NCI-H510A treated with DMSO at 0.1 percent for 48 hours (cell line): Measurements from ENCODE around the gene POLH.
"Not testable (repeated sequence)": the region's sequence is repeated elsewhere in the genome, so short reads cannot be mapped to it uniquely, and the experiment has no call there.

Experiments used
- DNase-seq: peaks from one replicate; lab custom pipeline; 2025; lab: John Stamatoyannopoulos, UW

The POLH gene

GRCh38 chr6:43575772-43576551, at the start of gene POLH, which contains the start of gene XPO5:
Gene POLH, plus strand, starts transcription at chr6:43576185. Its CDS starts 6,135 bp downstream, at chr6:43582320.
Gene XPO5, minus strand, starts transcription at chr6:43576038. Its CDS starts 174 bp downstream, at chr6:43575864.
- peak; percentile 98 for DNase-seq

GRCh38 chr6:43532201-43532600, 43.8 kb upstream of the POLH start:
- DNase-seq = no peak

GRCh38 chr6:43538986-43539385, 37.0 kb upstream of the POLH start:
- DNase-seq = not testable (repeated sequence)

GRCh38 chr6:43539409-43539808, 36.6 kb upstream of the POLH start:
- DNase-seq = not testable (repeated sequence)

- no peak for DNase-seq
Measured at GRCh38 chr6:43540507-43540906, 35.5 kb upstream of the POLH start.

GRCh38 chr6:43541774-43542471, 34.1 kb upstream of the POLH start:
- DNase-seq = no peak

- no peak for DNase-seq
Measured at GRCh38 chr6:43544461-43544860, 31.5 kb upstream of the POLH start.

GRCh38 chr6:43547222-43547621, 28.8 kb upstream of the POLH start:
- no peak for DNase-seq

- not testable (repeated sequence) for DNase-seq
Measured at GRCh38 chr6:43557620-43558019, 18.4 kb upstream of the POLH start.

GRCh38 chr6:43559328-43559727, 16.7 kb upstream of the POLH start:
- no peak for DNase-seq

GRCh38 chr6:43570876-43571441, 5.0 kb upstream of the POLH start:
- DNase-seq = no peak

GRCh38 chr6:43572015-43572414, 4.0 kb upstream of the POLH start:
- no peak for DNase-seq

GRCh38 chr6:43575105-43575771, 747 bp upstream of the POLH start:
- peak; percentile 33 for DNase-seq

- no peak for DNase-seq
Measured at GRCh38 chr6:43578748-43579147, 2.8 kb downstream of the POLH start.

GRCh38 chr6:43579171-43579570, 3.2 kb downstream of the POLH start:
- no peak for DNase-seq

GRCh38 chr6:43582911-43583310, 6.9 kb downstream of the POLH start:
- DNase-seq = no peak

- DNase-seq = no peak
Measured at GRCh38 chr6:43584892-43585570, 9.0 kb downstream of the POLH start.

- DNase-seq = no peak
Measured at GRCh38 chr6:43588194-43588593, 12.2 kb downstream of the POLH start.

- DNase-seq = not testable (repeated sequence)
Measured at GRCh38 chr6:43589564-43589963, 13.6 kb downstream of the POLH start.

GRCh38 chr6:43593938-43594337, 18.0 kb downstream of the POLH start:
- DNase-seq = no peak

GRCh38 chr6:43600595-43600994, 24.6 kb downstream of the POLH start:
- DNase-seq = no peak

- no peak for DNase-seq
Measured at GRCh38 chr6:43604174-43604573, 28.2 kb downstream of the POLH start.
